ENCODE measurements around the gene TBC1D25. TPM values are rescaled to one million over a fixed set of nuclear protein-coding genes. Genes with fewer than 3 reads are reported as not detected.

Gene TBC1D25
- total RNA-seq, 4 donors from 2014 or later, result 10.3 to 22.4 (median 16.4) TPM

GRCh38 chrX:48520455-48520854 is 19.1 kb upstream of the TBC1D25 start:
- Histone ChIP-seq H3K9me3 (no peaks in the 10 kb centered on the region), H3K4me1 (peaks cover 0 to 15% (median 11%) of the 10 kb centered on the region in 4 donors), H3K36me3 (peaks cover 0 to 13% (median 3%) of the 10 kb centered on the region in 4 donors), H3K27me3 (no peaks in the 10 kb centered on the region), H3K27ac (replicated peaks in 1 of 4) (no peak overlapping the region), H3K4me3 (no peak overlapping the region)
- TF ChIP-seq EP300 (IDR thresholded peaks at IDR 0.05), result no peak
- TF ChIP-seq POLR2A (IDR thresholded peaks at IDR 0.05; ENCODE audit: low read depth), result no peak
- TF ChIP-seq CTCF (IDR thresholded peaks at IDR 0.05), result no peak
- no peak for TF ChIP-seq POLR2AphosphoS5 (IDR thresholded peaks at IDR 0.05)
- intact Hi-C loops (cut with DNase I), result no loop called here
- WGBS, result 97% methylated on average over 2 of the region's 2 CpGs
- DNase-seq (ENCODE audit: extremely low spot score), result no peak

GRCh38 chrX:48520976-48521352 is 18.6 kb upstream of the TBC1D25 start:
- Histone ChIP-seq H3K4me1 (peaks cover 0 to 15% (median 11%) of the 10 kb centered on the region in 4 donors), H3K27me3 (no peaks in the 10 kb centered on the region), H3K27ac (replicated peaks in 1 of 4) (peak overlapping the region; percentile 79 to 88 (median 82)), H3K4me3 (peak overlapping the region; percentile 60 to 73 (median 65)), H3K36me3 (peaks cover 0 to 8% (median under 1%) of the 10 kb centered on the region in 4 donors), H3K9me3 (no peaks in the 10 kb centered on the region)
- no peak for DNase-seq (ENCODE audit: extremely low spot score)
- intact Hi-C loops (cut with DNase I), result no loop called here
- WGBS, result 47% methylated on average over 2 of the region's 2 CpGs
- TF ChIP-seq POLR2A (IDR thresholded peaks at IDR 0.05; ENCODE audit: low read depth), result no peak
- no peak for TF ChIP-seq POLR2AphosphoS5 (IDR thresholded peaks at IDR 0.05)
- no peak for TF ChIP-seq EP300 (IDR thresholded peaks at IDR 0.05)
- no peak for TF ChIP-seq CTCF (IDR thresholded peaks at IDR 0.05)

- Histone ChIP-seq H3K9me3 (no peaks in the 10 kb centered on the region), H3K27ac (replicated peaks in 1 of 4) (peak within 1 kb of the TSS; percentile 79 to 88 (median 82)), H3K4me1 (peaks cover 0 to 15% (median 11%) of the 10 kb centered on the region in 4 donors), H3K36me3 (peaks cover 0 to 9% (median 0%) of the 10 kb centered on the region in 4 donors), H3K4me3 (peak within 1 kb of the TSS; percentile 60 to 73 (median 65)), H3K27me3 (no peaks in the 10 kb centered on the region)
- 53% methylated on average over 59 of the region's 66 CpGs for WGBS
- peak; percentile 97 for DNase-seq (ENCODE audit: extremely low spot score)
- peak; percentile 64 to 81 for TF ChIP-seq POLR2AphosphoS5 (IDR thresholded peaks at IDR 0.05)
- no peak for TF ChIP-seq CTCF (IDR thresholded peaks at IDR 0.05)
- no peak for TF ChIP-seq EP300 (IDR thresholded peaks at IDR 0.05)
- TF ChIP-seq POLR2A (IDR thresholded peaks at IDR 0.05; ENCODE audit: low read depth), result no peak
- intact Hi-C loops (cut with DNase I), result no loop called here
These were observed 17.9 kb upstream of the TBC1D25 start, which contains the start of gene EBP for GRCh38 chrX:48521353-48522243. EBP (plus strand) TSS chrX:48521808; CDS start chrX:48523772, 1,964 bp downstream.

GRCh38 chrX:48522291-48522690 is 17.2 kb upstream of the TBC1D25 start:
- H3K27ac ChIP-seq (replicated peaks in 1 of 4), result peak overlapping the region; percentile 79 to 88 (median 82)

More at GRCh38 chrX:48522291-48522690, 17.2 kb upstream of the TBC1D25 start:
- no peak for TF ChIP-seq CTCF (IDR thresholded peaks at IDR 0.05)
- no peak for TF ChIP-seq EP300 (IDR thresholded peaks at IDR 0.05)
- TF ChIP-seq POLR2AphosphoS5 (IDR thresholded peaks at IDR 0.05), result no peak
- Histone ChIP-seq H3K9me3 (no peaks in the 10 kb centered on the region), H3K4me3 (peak overlapping the region; percentile 60 to 73 (median 65)), H3K4me1 (peaks cover 0 to 15% (median 11%) of the 10 kb centered on the region in 4 donors), H3K36me3 (peaks cover 0 to 10% (median 5%) of the 10 kb centered on the region in 4 donors), H3K27me3 (no peaks in the 10 kb centered on the region)
- intact Hi-C loops (cut with DNase I), result no loop called here
- WGBS, result 38% methylated on average over 10 of the region's 10 CpGs
- no peak for DNase-seq (ENCODE audit: extremely low spot score)
